ENCODE measurements around the gene USP4. TPM values are rescaled to one million over a fixed set of nuclear protein-coding genes. Genes with fewer than 3 reads are reported as not detected.

The USP4 gene
- total RNA-seq, 1 experiment from 2014 or later, result 31.7 TPM

DNA sequence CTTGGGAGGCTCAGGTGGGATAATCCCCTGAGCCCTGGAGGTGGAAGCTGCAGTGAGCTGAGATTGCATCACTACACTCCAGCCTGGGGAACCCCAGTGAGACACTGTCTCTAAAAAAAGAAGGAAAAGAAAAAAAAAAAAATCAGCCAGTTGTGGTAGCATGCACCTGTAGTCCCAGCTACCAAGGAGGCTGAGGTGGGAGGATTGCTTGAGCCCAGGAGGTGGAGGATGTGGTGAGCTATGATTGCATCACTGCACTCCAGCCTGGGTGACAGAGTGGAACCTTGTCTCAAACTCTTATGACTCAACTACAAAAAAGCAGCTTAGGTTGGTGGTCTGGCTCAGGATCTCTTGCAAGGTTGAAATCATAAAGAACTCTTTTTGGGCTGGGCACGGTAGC lies 37.6 kb upstream of the USP4 start:
- no peak for DNase-seq (ENCODE audit: low read depth, low spot score)
- no peaks in the 10 kb centered on the region for H3K9me2 ChIP-seq (ENCODE audit: insufficient read depth)
- peaks cover 28 to 34% of the 10 kb centered on the region in 2 experiments for H3K4me1 ChIP-seq (ENCODE audit: control insufficient read depth in 1 of 2, insufficient read depth in 2 of 2, low read length in 2 of 2)
- no peaks in the 10 kb centered on the region for H3K9me3 ChIP-seq (ENCODE audit: control insufficient read depth in 1 of 2, insufficient read depth in 1 of 2, low read depth in 1 of 2, low read length in 2 of 2)
- ATAC-seq, result peak; percentile 44; the same call in 1 of the 2 replicates
- POLR2A ChIA-PET, result no interaction called here
- no peak overlapping the region for H3K4me3 ChIP-seq (replicated peaks in 1 of 2; ENCODE audit: low read depth in 1 of 2, low read length in 2 of 2)
- CTCF ChIA-PET, result no interaction called here
- RAD21 ChIA-PET (ENCODE audit: low non-redundant PET in 1 of 2, low total read pairs in 2 of 2, uncharacterized antibody in 2 of 2, unreplicated experiment in 2 of 2), result no interaction called here
- no TSS peak for BruUV-seq (replicated peaks)
- H3K36me3 ChIP-seq (ENCODE audit: control insufficient read depth in 1 of 2, insufficient read depth in 2 of 2, low read length in 2 of 2), result peaks cover 13 to 26% of the 10 kb centered on the region in 2 experiments; a peak in 3 of 4 replicates
- no peak overlapping the region for H2AFZ ChIP-seq (ENCODE audit: low read depth, low read length, poor library complexity, severe bottlenecking)
- H3K4me2 ChIP-seq (ENCODE audit: low read length), result no peak overlapping the region
- no peak overlapping the region for H3K9ac ChIP-seq (ENCODE audit: low read length)
- H3K27ac ChIP-seq (ENCODE audit: low read depth, low read length), result 0 out of 2 replicates have a peak overlapping the region, but pooled peaks have one; percentile 26
- peaks cover 12% of the 10 kb centered on the region; the same call in 1 of the 2 replicates for H4K20me1 ChIP-seq (ENCODE audit: insufficient read depth)
- intact Hi-C loops (cut with micrococcal nuclease), result no loop called here
- H3K79me2 ChIP-seq (ENCODE audit: insufficient read depth, low read length), result peaks cover 100% of the 10 kb centered on the region
- TF ChIP-seq FOSL1 (IDR thresholded peaks at IDR 0.05; ENCODE audit: low read depth), result no peak
- no peak for TF ChIP-seq SIN3A (IDR thresholded peaks at IDR 0.05; ENCODE audit: low read depth)
- TF ChIP-seq ELF1 (IDR thresholded peaks at IDR 0.05; ENCODE audit: borderline replicate concordance, low read depth), result no peak
- peak; percentile 84 for TF ChIP-seq CEBPB (IDR thresholded peaks at IDR 0.05; ENCODE audit: low read depth)
- peak; percentile 74 for TF ChIP-seq ATF3 (IDR thresholded peaks at IDR 0.05)
- no peaks in the 10 kb centered on the region for H3K27me3 ChIP-seq (ENCODE audit: insufficient read depth, low read length)

DNA sequence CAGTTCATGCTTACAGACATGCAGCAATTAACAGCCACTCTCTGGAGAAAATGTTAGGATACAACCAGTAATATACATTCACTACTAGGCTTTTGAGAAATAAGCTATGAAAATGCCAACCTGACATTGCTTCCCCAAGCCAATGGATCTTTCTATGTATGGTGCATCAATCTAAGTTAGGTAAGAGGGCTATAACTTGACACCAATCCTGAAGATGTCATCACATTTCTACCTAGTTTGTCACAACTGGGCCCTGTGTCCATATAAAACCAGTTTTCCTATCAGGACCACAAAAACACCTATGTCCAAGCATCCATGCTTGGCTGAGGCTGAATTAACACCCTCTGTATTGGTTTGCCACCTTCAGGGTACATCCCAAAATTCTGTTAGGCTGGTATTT lies 32.1 kb upstream of the USP4 start:
- ChIA-PET RAD21 (ENCODE audit: low non-redundant PET in 1 of 2, low total read pairs in 2 of 2, uncharacterized antibody in 2 of 2, unreplicated experiment in 2 of 2) (no interaction called here), CTCF (no interaction called here), POLR2A (no interaction called here)
- Histone ChIP-seq H3K36me3 (ENCODE audit: control insufficient read depth in 1 of 2, insufficient read depth in 2 of 2, low read length in 2 of 2) (peaks cover 21 to 50% of the 10 kb centered on the region in 2 experiments; a peak in 3 of 4 replicates), H3K4me2 (ENCODE audit: low read length) (no peak overlapping the region), H3K9ac (ENCODE audit: low read length) (no peak overlapping the region), H3K4me3 (replicated peaks in 1 of 2; ENCODE audit: low read depth in 1 of 2, low read length in 2 of 2) (no peak overlapping the region), H3K79me2 (ENCODE audit: insufficient read depth, low read length) (peaks cover 98% of the 10 kb centered on the region), H3K9me2 (ENCODE audit: insufficient read depth) (no peaks in the 10 kb centered on the region), H3K4me1 (ENCODE audit: control insufficient read depth in 1 of 2, insufficient read depth in 2 of 2, low read length in 2 of 2) (no peaks in the 10 kb centered on the region), H4K20me1 (ENCODE audit: insufficient read depth) (peaks cover 4% of the 10 kb centered on the region; the same call in 1 of the 2 replicates), H3K9me3 (ENCODE audit: control insufficient read depth in 1 of 2, insufficient read depth in 1 of 2, low read depth in 1 of 2, low read length in 2 of 2) (no peaks in the 10 kb centered on the region), H3K27ac (ENCODE audit: low read depth, low read length) (no peak overlapping the region), H3K27me3 (ENCODE audit: insufficient read depth, low read length) (no peaks in the 10 kb centered on the region), H2AFZ (ENCODE audit: low read depth, low read length, poor library complexity, severe bottlenecking) (no peak overlapping the region)
- TF ChIP-seq ATF3 (IDR thresholded peaks at IDR 0.05), result no peak
- TF ChIP-seq TCF7L2 (IDR thresholded peaks at IDR 0.05; ENCODE audit: borderline replicate concordance, extremely low read depth, insufficient read depth, insufficient read length), result no peak
- TF ChIP-seq YY1 (IDR thresholded peaks at IDR 0.05; ENCODE audit: extremely low read depth, insufficient replicate concordance, low read depth, low read length), result no peak
- no peak for TF ChIP-seq FOSL1 (IDR thresholded peaks at IDR 0.05; ENCODE audit: low read depth)
- TF ChIP-seq, protein P1, sequence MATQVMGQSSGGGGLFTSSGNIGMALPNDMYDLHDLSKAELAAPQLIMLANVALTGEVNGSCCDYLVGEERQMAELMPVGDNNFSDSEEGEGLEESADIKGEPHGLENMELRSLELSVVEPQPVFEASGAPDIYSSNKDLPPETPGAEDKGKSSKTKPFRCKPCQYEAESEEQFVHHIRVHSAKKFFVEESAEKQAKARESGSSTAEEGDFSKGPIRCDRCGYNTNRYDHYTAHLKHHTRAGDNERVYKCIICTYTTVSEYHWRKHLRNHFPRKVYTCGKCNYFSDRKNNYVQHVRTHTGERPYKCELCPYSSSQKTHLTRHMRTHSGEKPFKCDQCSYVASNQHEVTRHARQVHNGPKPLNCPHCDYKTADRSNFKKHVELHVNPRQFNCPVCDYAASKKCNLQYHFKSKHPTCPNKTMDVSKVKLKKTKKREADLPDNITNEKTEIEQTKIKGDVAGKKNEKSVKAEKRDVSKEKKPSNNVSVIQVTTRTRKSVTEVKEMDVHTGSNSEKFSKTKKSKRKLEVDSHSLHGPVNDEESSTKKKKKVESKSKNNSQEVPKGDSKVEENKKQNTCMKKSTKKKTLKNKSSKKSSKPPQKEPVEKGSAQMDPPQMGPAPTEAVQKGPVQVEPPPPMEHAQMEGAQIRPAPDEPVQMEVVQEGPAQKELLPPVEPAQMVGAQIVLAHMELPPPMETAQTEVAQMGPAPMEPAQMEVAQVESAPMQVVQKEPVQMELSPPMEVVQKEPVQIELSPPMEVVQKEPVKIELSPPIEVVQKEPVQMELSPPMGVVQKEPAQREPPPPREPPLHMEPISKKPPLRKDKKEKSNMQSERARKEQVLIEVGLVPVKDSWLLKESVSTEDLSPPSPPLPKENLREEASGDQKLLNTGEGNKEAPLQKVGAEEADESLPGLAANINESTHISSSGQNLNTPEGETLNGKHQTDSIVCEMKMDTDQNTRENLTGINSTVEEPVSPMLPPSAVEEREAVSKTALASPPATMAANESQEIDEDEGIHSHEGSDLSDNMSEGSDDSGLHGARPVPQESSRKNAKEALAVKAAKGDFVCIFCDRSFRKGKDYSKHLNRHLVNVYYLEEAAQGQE (IDR thresholded peaks at IDR 0.05; ENCODE audit: low read depth), result no peak
- TF ChIP-seq, protein P2, sequence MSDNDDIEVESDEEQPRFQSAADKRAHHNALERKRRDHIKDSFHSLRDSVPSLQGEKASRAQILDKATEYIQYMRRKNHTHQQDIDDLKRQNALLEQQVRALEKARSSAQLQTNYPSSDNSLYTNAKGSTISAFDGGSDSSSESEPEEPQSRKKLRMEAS (IDR thresholded peaks at IDR 0.05), result no peak
- TF ChIP-seq POLR2AphosphoS5 (IDR thresholded peaks at IDR 0.05; ENCODE audit: low read depth, low read length), result no peak
- TF ChIP-seq POLR2A (IDR thresholded peaks at IDR 0.05; ENCODE audit: borderline replicate concordance, extremely low read depth, insufficient read depth, insufficient read length), result no peak
- no peak for TF ChIP-seq EZH2phosphoT487 (IDR thresholded peaks at IDR 0.05; ENCODE audit: borderline replicate concordance)
- TF ChIP-seq SIN3A (IDR thresholded peaks at IDR 0.05; ENCODE audit: low read depth), result no peak
- no peak for TF ChIP-seq ELF1 (IDR thresholded peaks at IDR 0.05; ENCODE audit: borderline replicate concordance, low read depth)
- TF ChIP-seq SRF (IDR thresholded peaks at IDR 0.05; ENCODE audit: low read depth), result no peak
- no peak for TF ChIP-seq SP1 (IDR thresholded peaks at IDR 0.05; ENCODE audit: low read depth)
- no peak for TF ChIP-seq RAD21 (IDR thresholded peaks at IDR 0.05; ENCODE audit: low read depth)
- TF ChIP-seq ZNF274 (IDR thresholded peaks at IDR 0.05; ENCODE audit: low read depth, low read length), result no peak
- no peak for TF ChIP-seq CEBPB (IDR thresholded peaks at IDR 0.05; ENCODE audit: low read depth)
- no peak for TF ChIP-seq EZH2 (IDR thresholded peaks at IDR 0.05)
- no peak for TF ChIP-seq CBX3 (IDR thresholded peaks at IDR 0.05; ENCODE audit: low read depth)
- BruUV-seq (replicated peaks), result no TSS peak
- ATAC-seq, result no peak
- intact Hi-C loops (cut with micrococcal nuclease), result no loop called here
- DNase-seq (ENCODE audit: low read depth, low spot score), result no peak
